ENCODE results near the gene BNC2. TPM values are rescaled to one million over a fixed set of nuclear protein-coding genes. Genes with fewer than 3 reads are reported as not detected.

BNC2 gene
- total RNA-seq, 1 donor from 2014 or later = 15.2 TPM

DNA sequence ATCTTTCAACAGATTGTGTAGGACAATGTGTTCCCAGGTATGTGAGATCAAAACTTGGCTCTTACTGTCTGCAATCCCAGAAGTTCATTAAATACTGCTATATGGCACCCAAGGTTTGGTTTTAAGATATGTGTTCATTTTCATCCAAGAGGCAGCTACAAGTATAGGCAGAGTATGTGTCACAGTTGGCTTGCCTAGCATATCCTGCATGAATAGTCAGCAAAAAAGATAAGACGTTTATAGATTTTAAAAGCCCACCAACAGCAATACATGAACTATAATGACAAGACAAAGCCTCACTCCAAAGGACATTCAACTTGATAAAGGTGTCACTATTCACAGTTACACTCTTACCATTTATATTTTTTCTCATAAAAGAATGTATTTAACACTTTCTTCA is 99.1 kb downstream of the BNC2 start:
- Mint-ChIP-seq H3K36me3 (ENCODE audit: unreplicated experiment) (no peaks in the 10 kb centered on the region), H3K9me3 (ENCODE audit: unreplicated experiment) (peaks cover 1% of the 10 kb centered on the region), H3K4me1 (ENCODE audit: low read depth, unreplicated experiment) (peaks cover 8% of the 10 kb centered on the region), H3K27me3 (ENCODE audit: unreplicated experiment) (no peaks in the 10 kb centered on the region), H3K4me3 (ENCODE audit: unreplicated experiment) (no peak overlapping the region), H3K27ac (ENCODE audit: unreplicated experiment) (no peak overlapping the region)
- TF ChIP-seq, protein P1, sequence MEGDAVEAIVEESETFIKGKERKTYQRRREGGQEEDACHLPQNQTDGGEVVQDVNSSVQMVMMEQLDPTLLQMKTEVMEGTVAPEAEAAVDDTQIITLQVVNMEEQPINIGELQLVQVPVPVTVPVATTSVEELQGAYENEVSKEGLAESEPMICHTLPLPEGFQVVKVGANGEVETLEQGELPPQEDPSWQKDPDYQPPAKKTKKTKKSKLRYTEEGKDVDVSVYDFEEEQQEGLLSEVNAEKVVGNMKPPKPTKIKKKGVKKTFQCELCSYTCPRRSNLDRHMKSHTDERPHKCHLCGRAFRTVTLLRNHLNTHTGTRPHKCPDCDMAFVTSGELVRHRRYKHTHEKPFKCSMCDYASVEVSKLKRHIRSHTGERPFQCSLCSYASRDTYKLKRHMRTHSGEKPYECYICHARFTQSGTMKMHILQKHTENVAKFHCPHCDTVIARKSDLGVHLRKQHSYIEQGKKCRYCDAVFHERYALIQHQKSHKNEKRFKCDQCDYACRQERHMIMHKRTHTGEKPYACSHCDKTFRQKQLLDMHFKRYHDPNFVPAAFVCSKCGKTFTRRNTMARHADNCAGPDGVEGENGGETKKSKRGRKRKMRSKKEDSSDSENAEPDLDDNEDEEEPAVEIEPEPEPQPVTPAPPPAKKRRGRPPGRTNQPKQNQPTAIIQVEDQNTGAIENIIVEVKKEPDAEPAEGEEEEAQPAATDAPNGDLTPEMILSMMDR (IDR thresholded peaks at IDR 0.05; ENCODE audit: partially characterized antibody, unreplicated experiment) = no peak
- DNase-seq = no peak

DNA sequence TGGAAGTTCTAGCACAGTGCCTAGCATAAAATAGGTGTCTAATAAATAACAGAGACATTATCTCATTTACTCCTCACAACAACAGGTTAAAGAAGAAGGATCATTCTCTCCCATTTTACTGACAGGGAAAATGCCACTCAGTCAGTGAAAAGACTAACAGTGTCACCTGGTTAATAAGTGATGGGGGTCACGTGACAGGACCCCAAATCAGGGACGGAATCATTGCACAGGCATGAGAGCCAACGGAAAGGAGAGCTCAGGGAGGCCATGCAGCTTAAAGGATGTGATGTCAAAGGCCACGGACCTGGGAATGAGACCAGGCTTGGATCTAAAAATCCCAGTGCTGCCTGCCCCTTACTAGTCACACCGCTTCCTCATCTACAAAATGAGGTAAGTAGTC is 101.2 kb downstream of the BNC2 start:
- Mint-ChIP-seq H3K9me3 (ENCODE audit: unreplicated experiment) (peaks cover 1% of the 10 kb centered on the region), H3K4me3 (ENCODE audit: unreplicated experiment) (no peak overlapping the region), H3K27ac (ENCODE audit: unreplicated experiment) (no peak overlapping the region), H3K36me3 (ENCODE audit: unreplicated experiment) (no peaks in the 10 kb centered on the region), H3K4me1 (ENCODE audit: low read depth, unreplicated experiment) (peaks cover 8% of the 10 kb centered on the region), H3K27me3 (ENCODE audit: unreplicated experiment) (no peaks in the 10 kb centered on the region)
- no peak for DNase-seq
- TF ChIP-seq, protein P1 (IDR thresholded peaks at IDR 0.05; ENCODE audit: partially characterized antibody, unreplicated experiment) = no peak

GRCh38 chr9:16768816-16769215 is 101.7 kb downstream of the BNC2 start:
- Mint-ChIP-seq H3K4me1 (ENCODE audit: low read depth, unreplicated experiment) (peaks cover 8% of the 10 kb centered on the region), H3K4me3 (ENCODE audit: unreplicated experiment) (no peak overlapping the region), H3K27me3 (ENCODE audit: unreplicated experiment) (no peaks in the 10 kb centered on the region), H3K9me3 (ENCODE audit: unreplicated experiment) (peaks cover 1% of the 10 kb centered on the region), H3K27ac (ENCODE audit: unreplicated experiment) (no peak overlapping the region), H3K36me3 (ENCODE audit: unreplicated experiment) (no peaks in the 10 kb centered on the region)
- no peak for DNase-seq
- TF ChIP-seq, protein P1 (IDR thresholded peaks at IDR 0.05; ENCODE audit: partially characterized antibody, unreplicated experiment) = no peak

- H3K9me3 Mint-ChIP-seq (ENCODE audit: unreplicated experiment) = peaks cover 1% of the 10 kb centered on the region
- H3K27me3 Mint-ChIP-seq (ENCODE audit: unreplicated experiment) = no peaks in the 10 kb centered on the region
- no peaks in the 10 kb centered on the region for H3K36me3 Mint-ChIP-seq (ENCODE audit: unreplicated experiment)
- no peak overlapping the region for H3K27ac Mint-ChIP-seq (ENCODE audit: unreplicated experiment)
- H3K4me1 Mint-ChIP-seq (ENCODE audit: low read depth, unreplicated experiment) = peaks cover 8% of the 10 kb centered on the region
- no peak for DNase-seq
- no peak overlapping the region for H3K4me3 Mint-ChIP-seq (ENCODE audit: unreplicated experiment)
- TF ChIP-seq, protein P1 (IDR thresholded peaks at IDR 0.05; ENCODE audit: partially characterized antibody, unreplicated experiment) = no peak
These were observed 103.1 kb downstream of the BNC2 start for GRCh38 chr9:16767366-16767765.

DNA sequence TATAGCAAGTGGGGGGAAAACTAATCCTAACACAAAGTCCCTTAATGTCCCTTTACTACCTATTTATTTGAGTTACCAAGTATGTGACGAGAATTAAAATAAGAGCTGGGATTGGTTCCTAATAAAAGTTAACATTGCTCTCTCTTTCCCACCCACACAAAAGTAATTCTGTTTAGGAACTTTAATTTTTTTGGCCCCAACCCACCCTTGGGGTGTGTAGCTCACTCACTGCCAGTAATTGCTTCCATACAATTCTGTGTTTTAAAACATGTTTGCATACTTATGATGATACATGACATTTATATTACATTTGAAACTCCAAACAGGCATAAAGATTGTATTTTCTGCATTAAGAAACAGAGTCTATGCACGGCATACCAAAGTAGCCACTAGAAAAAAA is 106.5 kb downstream of the BNC2 start:
- no peaks in the 10 kb centered on the region for H3K27me3 Mint-ChIP-seq (ENCODE audit: unreplicated experiment)
- peaks cover 1% of the 10 kb centered on the region for H3K9me3 Mint-ChIP-seq (ENCODE audit: unreplicated experiment)
- TF ChIP-seq, protein P1 (IDR thresholded peaks at IDR 0.05; ENCODE audit: partially characterized antibody, unreplicated experiment) = no peak
- DNase-seq = no peak
- H3K36me3 Mint-ChIP-seq (ENCODE audit: unreplicated experiment) = no peaks in the 10 kb centered on the region
- H3K4me1 Mint-ChIP-seq (ENCODE audit: low read depth, unreplicated experiment) = peaks cover 8% of the 10 kb centered on the region
- H3K4me3 Mint-ChIP-seq (ENCODE audit: unreplicated experiment) = no peak overlapping the region
- H3K27ac Mint-ChIP-seq (ENCODE audit: unreplicated experiment) = no peak overlapping the region
